A673 (cell line): ENCODE results near the gene TF. TPM values are rescaled to one million over a fixed set of nuclear protein-coding genes. Genes with fewer than 3 reads are reported as not detected.

ENCODE experiments used
- BruUV-seq: library from RNA; stranded (reverse); fragments of 400-500 nt; replicated peaks from 2 replicates; lab custom pipeline; 2021; lab: Mats Ljungman, UMichigan
- CTCF ChIA-PET: fragments of 300-600 bp; sonication (Branson Sonifier 250); formaldehyde crosslinking; loops from one replicate; lab custom pipeline; 2022; ENCODE audit warnings: antibody characterized with exemption; lab: Charles Lee
- POLR2A ChIA-PET: fragments of 300-600 bp; sonication (Branson Sonifier 250); formaldehyde crosslinking; loops from one replicate; lab custom pipeline; 2022; ENCODE audit warnings: antibody characterized with exemption; ENCODE audit not compliant: low non-redundant PET; lab: Charles Lee
- DNase-seq: peaks from one replicate; pipeline ENCODE4 v3.0.0-alpha.2; 2015; ENCODE audit warnings: low spot score
- H3K27ac ChIP-seq: fragments of 200-600 bp; sonication (generic); 2 replicates; pipeline ENCODE4 v1.5.1; 2016; ENCODE audit warnings: mixed run types, low read depth, mild to moderate bottlenecking, mixed read lengths, antibody characterized with exemption, low read length; ENCODE audit not compliant: poor library complexity, severe bottlenecking
- H3K27me3 ChIP-seq: fragments of 200-600 bp; sonication (generic); replicated peaks from 2 replicates; pipeline ENCODE4 v1.6.1; 2017; ENCODE audit warnings: mixed run types, low read depth, mild to moderate bottlenecking, mixed read lengths, antibody characterized with exemption, low read length; ENCODE audit not compliant: insufficient read depth, poor library complexity
- H3K36me3 ChIP-seq: fragments of 200-600 bp; sonication (generic); 2 replicates; pipeline ENCODE4 v1.6.1; 2016; ENCODE audit warnings: mixed run types, mild to moderate bottlenecking, mixed read lengths, antibody characterized with exemption, low read length; ENCODE audit not compliant: insufficient read depth, poor library complexity, severe bottlenecking
- H3K4me1 ChIP-seq: fragments of 200-600 bp; sonication (generic); 2 replicates; pipeline ENCODE4 v1.6.1; 2017; ENCODE audit warnings: mixed run types, mild to moderate bottlenecking, mixed read lengths, antibody characterized with exemption, low read length; ENCODE audit not compliant: insufficient read depth, poor library complexity, severe bottlenecking
- H3K4me3 ChIP-seq: fragments of 200-600 bp; sonication (generic); 2 replicates; pipeline ENCODE4 v1.5.1; 2016; ENCODE audit warnings: low read depth, mixed run types, mild to moderate bottlenecking, mixed read lengths, low read length; ENCODE audit not compliant: poor library complexity, severe bottlenecking
- H3K9me3 ChIP-seq: fragments of 200-600 bp; sonication (generic); 2 replicates; pipeline ENCODE4 v1.6.1; 2016; ENCODE audit warnings: mixed run types, low read depth, mild to moderate bottlenecking, mixed read lengths, antibody characterized with exemption, low read length; ENCODE audit not compliant: poor library complexity, severe bottlenecking
- CTCF ChIP-seq: fragments of 300-800, 200-600 bp; sonication (generic); conservative IDR thresholded peaks from 2 replicates; pipeline ENCODE4 v1.5.1; 2017; ENCODE audit warnings: low read depth, mild to moderate bottlenecking, antibody characterized with exemption, low read length, moderate library complexity, mixed read lengths
- EZH2 ChIP-seq: fragments of 200-600 bp; sonication (generic); IDR thresholded peaks from 2 replicates; pipeline ENCODE4 v1.6.1; 2017; ENCODE audit warnings: borderline replicate concordance, low read depth, mild to moderate bottlenecking, mixed read lengths, antibody characterized with exemption, low read length; ENCODE audit not compliant: poor library complexity, severe bottlenecking
- intact Hi-C: fragments of 100-400 bp; cut with micrococcal nuclease; formaldehyde crosslinking; loops from one replicate; pipeline ENCODE4 v1.10.0; 2022; ENCODE audit not compliant: unreplicated experiment
- total RNA-seq: library from RNA; stranded (reverse); gene quantifications from 2 replicates; pipeline ENCODE4 v1.2.3, GENCODE V29; 2021

TF gene
- total RNA-seq, 1 experiment from 2014 or later: 0.11 TPM

GRCh38 chr3:133733226-133733625, 13.0 kb upstream of the TF start:
- no peaks in the 10 kb centered on the region for H3K4me1 ChIP-seq
- ChIA-PET POLR2A (no interaction called here), CTCF (no interaction called here)
- intact Hi-C loops: no loop called here
- no peak overlapping the region for H3K4me3 ChIP-seq
- H3K36me3 ChIP-seq: no peaks in the 10 kb centered on the region
- TF ChIP-seq EZH2 (no peak), CTCF (no peak)
- H3K27ac ChIP-seq: no peak overlapping the region
- no peaks in the 10 kb centered on the region for H3K9me3 ChIP-seq
- no TSS peak for BruUV-seq
- no peak for DNase-seq
- H3K27me3 ChIP-seq: no peaks in the 10 kb centered on the region

GRCh38 chr3:133734305-133734704, 11.9 kb upstream of the TF start:
- Histone ChIP-seq H3K27me3 (no peaks in the 10 kb centered on the region), H3K27ac (no peak overlapping the region), H3K36me3 (no peaks in the 10 kb centered on the region), H3K4me3 (no peak overlapping the region), H3K4me1 (no peaks in the 10 kb centered on the region), H3K9me3 (no peaks in the 10 kb centered on the region)
- POLR2A ChIA-PET: no interaction called here
- TF ChIP-seq EZH2 (no peak), CTCF (no peak)
- CTCF ChIA-PET: no interaction called here
- BruUV-seq: no TSS peak
- intact Hi-C loops: no loop called here
- no peak for DNase-seq

- CTCF ChIA-PET: no interaction called here
- intact Hi-C loops: no loop called here
- H3K4me1 ChIP-seq: no peaks in the 10 kb centered on the region
Measured at GRCh38 chr3:133742351-133743091, 3.7 kb upstream of the TF start.

More at GRCh38 chr3:133742351-133743091, 3.7 kb upstream of the TF start:
- no peak overlapping the region for H3K27ac ChIP-seq
- H3K36me3 ChIP-seq: no peaks in the 10 kb centered on the region
- peaks cover 25% of the 10 kb centered on the region for H3K27me3 ChIP-seq
- H3K9me3 ChIP-seq: no peaks in the 10 kb centered on the region
- no peak for TF ChIP-seq EZH2
- no peak for TF ChIP-seq CTCF
- POLR2A ChIA-PET: no interaction called here
- H3K4me3 ChIP-seq: no peak overlapping the region
- BruUV-seq: no TSS peak
- DNase-seq: no peak
